ENCODE data around the gene INSL3. TPM values are rescaled to one million over a fixed set of nuclear protein-coding genes. Genes with fewer than 3 reads are reported as not detected.

Gene INSL3
- total and polyA plus RNA-seq, 2 donors from 2014 or later: not detected

GRCh38 chr19:17794731-17795494 is 26.4 kb downstream of the INSL3 start, which contains the start of gene B3GNT3:
Gene B3GNT3, plus strand, starts transcription at chr19:17795138. Its CDS starts 12,670 bp downstream, at chr19:17807808.
- Histone ChIP-seq H3K9ac (ENCODE audit: low read length in 3 of 3) (no peak within 1 kb of the TSS), H3K27ac (ENCODE audit: low read depth in 2 of 2, low read length in 2 of 2) (no peak within 1 kb of the TSS), H3K4me1 (ENCODE audit: control insufficient read depth in 2 of 3, insufficient read depth in 2 of 3, low read depth in 1 of 3, low read length in 3 of 3) (peaks cover 0 to 4% (median 2%) of the 10 kb centered on the region in 3 donors), H3K4me3 (ENCODE audit: low read length in 3 of 3) (peak within 1 kb of the TSS in 2 of 3 donors; percentile 16 to 37), H3K36me3 (ENCODE audit: control insufficient read depth in 2 of 3, insufficient read depth in 3 of 3, low read length in 3 of 3) (no peaks in the 10 kb centered on the region), H3K9me3 (ENCODE audit: control insufficient read depth in 2 of 3, insufficient read depth in 1 of 3, low read length in 3 of 3) (no peaks in the 10 kb centered on the region), H3K27me3 (ENCODE audit: control insufficient read depth, insufficient read depth, low read length) (no peaks in the 10 kb centered on the region)
- DNase-seq: peak; percentile 65 to 90 (median 73)
- intact Hi-C loops (cut with DNase I): no loop called here
- no peak for FAIRE-seq
- TF ChIP-seq CTCF (IDR thresholded peaks at IDR 0.05; ENCODE audit: borderline replicate concordance, extremely low read depth, insufficient read depth): no peak

- Histone ChIP-seq H3K36me3 (ENCODE audit: control insufficient read depth in 2 of 3, insufficient read depth in 3 of 3, low read length in 3 of 3) (no peaks in the 10 kb centered on the region), H3K9ac (ENCODE audit: low read length in 3 of 3) (no peak overlapping the region), H3K27ac (ENCODE audit: low read depth in 2 of 2, low read length in 2 of 2) (no peak overlapping the region), H3K9me3 (ENCODE audit: control insufficient read depth in 2 of 3, insufficient read depth in 1 of 3, low read length in 3 of 3) (no peaks in the 10 kb centered on the region), H3K27me3 (ENCODE audit: control insufficient read depth, insufficient read depth, low read length) (no peaks in the 10 kb centered on the region), H3K4me1 (ENCODE audit: control insufficient read depth in 2 of 3, insufficient read depth in 2 of 3, low read depth in 1 of 3, low read length in 3 of 3) (peaks cover 0 to 4% (median 2%) of the 10 kb centered on the region in 3 donors), H3K4me3 (ENCODE audit: low read length in 3 of 3) (peak overlapping the region in 1 of 3 donors; percentile 37)
- no peak for TF ChIP-seq CTCF (IDR thresholded peaks at IDR 0.05; ENCODE audit: borderline replicate concordance, extremely low read depth, insufficient read depth)
- intact Hi-C loops (cut with DNase I): no loop called here
- FAIRE-seq (no peak), DNase-seq (no peak)
Measured at GRCh38 chr19:17794412-17794730, 26.9 kb downstream of the INSL3 start.

GRCh38 chr19:17790059-17790780 is 31.1 kb downstream of the INSL3 start:
- no peak for FAIRE-seq
- Histone ChIP-seq H3K4me1 (ENCODE audit: control insufficient read depth in 2 of 3, insufficient read depth in 2 of 3, low read depth in 1 of 3, low read length in 3 of 3) (no peaks in the 10 kb centered on the region), H3K4me3 (ENCODE audit: low read length in 3 of 3) (no peak overlapping the region), H3K27ac (ENCODE audit: low read depth in 2 of 2, low read length in 2 of 2) (no peak overlapping the region), H3K36me3 (ENCODE audit: control insufficient read depth in 2 of 3, insufficient read depth in 3 of 3, low read length in 3 of 3) (no peaks in the 10 kb centered on the region), H3K27me3 (ENCODE audit: control insufficient read depth, insufficient read depth, low read length) (no peaks in the 10 kb centered on the region), H3K9ac (ENCODE audit: low read length in 3 of 3) (no peak overlapping the region), H3K9me3 (ENCODE audit: control insufficient read depth in 2 of 3, insufficient read depth in 1 of 3, low read length in 3 of 3) (no peaks in the 10 kb centered on the region)
- TF ChIP-seq CTCF (IDR thresholded peaks at IDR 0.05; ENCODE audit: borderline replicate concordance, extremely low read depth, insufficient read depth): no peak
- intact Hi-C loops (cut with DNase I): no loop called here
- DNase-seq: no peak

All from kidney (tissue), 14 donors.